Activated CD8-positive, alpha-beta T cell treated with anti-CD3 and anti-CD28 coated beads for 36 hours (primary cell): Measurements from ENCODE around the gene BFSP1. TPM values are rescaled to one million over a fixed set of nuclear protein-coding genes. Genes with fewer than 3 reads are reported as not detected.

Source experiments
- ATAC-seq: fragments of 200-7000 bp; cut with Tn5 transposase; one replicate; pipeline ENCODE4 v1.10.0; 2021; ENCODE audit warnings: mild to moderate bottlenecking, moderate library complexity
- CTCF ChIA-PET: fragments of 350-600 bp; sonication (Branson Sonifier 250); formaldehyde crosslinking; loops from one replicate; lab custom pipeline; 2021; ENCODE audit warnings: antibody characterized with exemption; lab: Charles Lee
- POLR2A ChIA-PET: fragments of 350-600 bp; sonication (Branson Sonifier 250); formaldehyde crosslinking; loops from one replicate; lab custom pipeline; 2021; ENCODE audit warnings: antibody characterized with exemption; lab: Charles Lee
- DNase-seq: peaks from one replicate; pipeline ENCODE4 v3.0.0-alpha.2; 2020
- H3K27ac Mint-ChIP-seq: one replicate; pipeline ENCODE4 v1.8.0; 2021; ENCODE audit warnings: mild to moderate bottlenecking, mixed read lengths
- H3K27me3 Mint-ChIP-seq: one replicate; pipeline ENCODE4 v1.8.0; 2021; ENCODE audit warnings: mixed read lengths
- H3K36me3 Mint-ChIP-seq: one replicate; pipeline ENCODE4 v1.8.0; 2021; ENCODE audit warnings: low read depth, mixed read lengths
- H3K4me1 Mint-ChIP-seq: one replicate; pipeline ENCODE4 v1.8.0; 2021; ENCODE audit warnings: low read depth, mixed read lengths
- H3K4me3 Mint-ChIP-seq: one replicate; pipeline ENCODE4 v1.8.0; 2021; ENCODE audit warnings: mild to moderate bottlenecking, moderate library complexity, mixed read lengths
- H3K9me3 Mint-ChIP-seq: one replicate; pipeline ENCODE4 v1.8.0; 2021; ENCODE audit warnings: mixed read lengths
- intact Hi-C: fragments of 100-400 bp; cut with micrococcal nuclease; formaldehyde crosslinking; loops from one replicate; pipeline ENCODE4 v1.10.0; 2022
- total RNA-seq, 2 experiments: library from RNA; stranded (reverse); gene quantifications; one replicate each; pipeline ENCODE4 v1.2.3, GENCODE V29; 2021
- TF ChIP-seq, protein P1 (sequence below): fragments of 200-600 bp; IDR thresholded peaks from one replicate; pipeline ENCODE4 v1.8.0; 2022; ENCODE audit warnings: antibody characterized with exemption, mild to moderate bottlenecking

Gene BFSP1
- total RNA-seq, 2 experiments from 2014 or later: 0.18 TPM

DNA sequence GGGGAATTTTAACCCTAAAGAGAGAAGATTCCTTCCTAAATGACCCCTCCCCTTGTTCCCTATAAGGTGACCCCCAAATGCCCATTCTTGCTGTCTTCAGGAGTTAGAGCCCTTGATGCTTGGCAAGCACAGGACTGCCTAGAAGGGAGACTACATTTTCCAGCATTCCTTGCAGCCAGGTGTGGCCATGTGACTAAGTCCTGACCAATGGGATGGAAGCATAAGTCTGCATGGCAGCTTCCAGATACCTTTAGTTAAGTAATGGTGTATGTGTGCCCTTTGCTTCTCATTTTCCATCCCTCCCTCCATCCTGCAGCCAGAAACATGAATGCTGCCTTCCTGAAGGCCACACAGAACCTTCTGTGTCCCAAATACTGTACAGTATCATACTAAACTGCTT is 5.5 kb downstream of the BFSP1 start:
- Mint-ChIP-seq H3K27ac (no peak overlapping the region), H3K4me1 (peaks cover 9% of the 10 kb centered on the region), H3K27me3 (peaks cover 11% of the 10 kb centered on the region), H3K9me3 (no peaks in the 10 kb centered on the region), H3K36me3 (no peaks in the 10 kb centered on the region), H3K4me3 (no peak overlapping the region)
- ATAC-seq: peak; percentile 72
- ChIA-PET CTCF (no interaction called here), POLR2A (no interaction called here)
- TF ChIP-seq, protein P1, sequence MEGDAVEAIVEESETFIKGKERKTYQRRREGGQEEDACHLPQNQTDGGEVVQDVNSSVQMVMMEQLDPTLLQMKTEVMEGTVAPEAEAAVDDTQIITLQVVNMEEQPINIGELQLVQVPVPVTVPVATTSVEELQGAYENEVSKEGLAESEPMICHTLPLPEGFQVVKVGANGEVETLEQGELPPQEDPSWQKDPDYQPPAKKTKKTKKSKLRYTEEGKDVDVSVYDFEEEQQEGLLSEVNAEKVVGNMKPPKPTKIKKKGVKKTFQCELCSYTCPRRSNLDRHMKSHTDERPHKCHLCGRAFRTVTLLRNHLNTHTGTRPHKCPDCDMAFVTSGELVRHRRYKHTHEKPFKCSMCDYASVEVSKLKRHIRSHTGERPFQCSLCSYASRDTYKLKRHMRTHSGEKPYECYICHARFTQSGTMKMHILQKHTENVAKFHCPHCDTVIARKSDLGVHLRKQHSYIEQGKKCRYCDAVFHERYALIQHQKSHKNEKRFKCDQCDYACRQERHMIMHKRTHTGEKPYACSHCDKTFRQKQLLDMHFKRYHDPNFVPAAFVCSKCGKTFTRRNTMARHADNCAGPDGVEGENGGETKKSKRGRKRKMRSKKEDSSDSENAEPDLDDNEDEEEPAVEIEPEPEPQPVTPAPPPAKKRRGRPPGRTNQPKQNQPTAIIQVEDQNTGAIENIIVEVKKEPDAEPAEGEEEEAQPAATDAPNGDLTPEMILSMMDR: no peak
- peak; percentile 42 for DNase-seq
- intact Hi-C loops: no loop called here

DNA sequence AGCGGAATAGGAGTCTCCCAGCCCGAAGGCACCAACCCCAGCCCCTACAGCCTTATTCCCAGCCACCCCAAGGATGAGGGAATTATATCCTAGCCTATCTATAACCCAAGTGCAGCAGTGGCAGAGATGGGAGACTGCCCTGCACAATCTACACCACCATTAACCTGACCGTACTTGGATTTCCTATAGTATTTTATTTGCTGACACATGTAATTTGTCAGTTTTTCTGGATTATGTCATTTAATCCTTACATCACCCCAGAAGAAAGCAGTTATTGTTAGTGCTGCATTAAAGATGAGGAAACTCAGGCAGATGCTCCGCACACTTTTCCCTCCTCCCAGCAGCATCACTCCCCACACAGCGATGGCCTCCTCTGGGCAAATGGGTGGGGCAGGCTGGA is 6.0 kb downstream of the BFSP1 start:
- intact Hi-C loops: no loop called here
- Mint-ChIP-seq H3K27ac (no peak overlapping the region), H3K9me3 (no peaks in the 10 kb centered on the region), H3K27me3 (peaks cover 7% of the 10 kb centered on the region), H3K4me3 (no peak overlapping the region), H3K4me1 (peaks cover 5% of the 10 kb centered on the region), H3K36me3 (no peaks in the 10 kb centered on the region)
- no peak for DNase-seq
- ChIA-PET CTCF (no interaction called here), POLR2A (no interaction called here)
- TF ChIP-seq, protein P1: no peak
- no peak for ATAC-seq

DNA sequence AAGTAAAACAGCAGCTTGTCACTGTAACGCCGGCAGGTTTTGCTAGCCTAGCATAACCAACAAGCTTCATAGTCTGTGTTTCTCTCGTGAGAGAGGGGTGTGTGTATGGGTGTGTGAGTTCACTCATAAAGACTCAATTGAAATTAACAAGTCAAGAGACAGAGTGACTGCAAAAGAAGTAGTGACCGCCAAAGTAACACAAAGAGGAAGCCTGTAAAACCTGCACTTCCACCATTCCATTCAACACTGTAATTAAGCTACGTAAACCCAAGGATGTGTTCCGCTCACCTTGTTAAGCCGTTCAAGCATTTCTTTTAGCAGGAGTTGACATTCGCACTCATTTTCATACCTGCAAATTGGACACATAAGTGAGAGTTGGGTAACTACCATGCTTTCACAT is 6.6 kb downstream of the BFSP1 start:
- CTCF ChIA-PET: interaction anchor here (1.3 kb wide), 1 partner anchor 20 kb away, joined by 3 read pairs; no protein-coding TSS in a partner anchor
- intact Hi-C loops: no loop called here
- Mint-ChIP-seq H3K9me3 (no peaks in the 10 kb centered on the region), H3K27ac (no peak overlapping the region), H3K4me3 (no peak overlapping the region), H3K4me1 (peaks cover 5% of the 10 kb centered on the region), H3K27me3 (peaks cover 6% of the 10 kb centered on the region), H3K36me3 (no peaks in the 10 kb centered on the region)
- ATAC-seq (no peak), DNase-seq (no peak)
- POLR2A ChIA-PET: no interaction called here
- TF ChIP-seq, protein P1: no peak

DNA sequence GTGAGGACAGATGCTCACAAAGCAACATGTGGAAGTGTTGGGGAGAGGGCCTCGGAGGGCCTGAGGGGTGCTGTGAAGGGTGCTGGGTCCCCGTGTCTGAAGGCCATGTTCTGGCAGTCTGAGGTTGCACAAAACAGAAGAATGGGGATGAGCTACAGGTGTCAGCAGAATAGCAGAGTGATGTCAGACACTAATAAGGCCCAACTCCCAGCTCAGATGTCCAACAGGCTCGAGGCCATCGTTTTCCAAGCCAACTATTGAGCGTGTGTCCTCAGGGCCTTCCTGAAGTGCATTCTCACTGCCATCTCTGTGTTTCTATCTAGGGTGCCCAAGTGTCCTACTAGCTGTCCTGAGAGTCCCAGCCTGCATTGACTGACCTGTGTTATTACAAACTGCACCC is 7.9 kb downstream of the BFSP1 start:
- CTCF ChIA-PET: interaction anchor here (1.3 kb wide), 2 partner anchors 18 to 19 kb away, joined by 3 read pairs; no protein-coding TSS in a partner anchor
- ATAC-seq: no peak
- Mint-ChIP-seq H3K27me3 (peaks cover 3% of the 10 kb centered on the region), H3K36me3 (no peaks in the 10 kb centered on the region), H3K4me3 (no peak overlapping the region), H3K4me1 (peaks cover 5% of the 10 kb centered on the region), H3K9me3 (no peaks in the 10 kb centered on the region), H3K27ac (no peak overlapping the region)
- intact Hi-C loops: no loop called here
- TF ChIP-seq, protein P1: no peak
- no peak for DNase-seq
- POLR2A ChIA-PET: interaction anchor here (0.9 kb wide), 1 partner anchor 8 kb away, joined by 3 read pairs; no protein-coding TSS in a partner anchor

DNA sequence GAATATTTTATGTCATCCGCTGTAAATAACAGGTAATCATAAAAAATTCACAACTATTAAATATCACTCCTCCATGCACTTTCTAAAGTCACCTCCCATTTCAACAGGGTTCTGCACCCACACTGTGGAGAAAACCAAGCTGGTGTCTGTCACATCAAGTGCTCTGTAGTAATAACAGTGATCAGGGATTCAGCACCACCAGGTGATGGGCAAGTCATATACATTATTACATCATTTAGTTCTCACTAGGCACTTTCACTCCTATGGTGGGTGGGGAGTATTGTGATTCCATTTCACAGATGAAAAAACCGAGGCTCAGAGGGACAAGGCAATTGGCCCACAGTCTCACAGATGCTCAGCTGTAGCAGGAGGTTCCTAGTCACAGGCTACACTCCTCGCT is 8.7 kb downstream of the BFSP1 start:
- ATAC-seq (peak; percentile 56), DNase-seq (no peak)
- intact Hi-C loops: no loop called here
- Mint-ChIP-seq H3K4me3 (no peak overlapping the region), H3K4me1 (peaks cover 5% of the 10 kb centered on the region), H3K9me3 (no peaks in the 10 kb centered on the region), H3K27me3 (peaks cover 3% of the 10 kb centered on the region), H3K27ac (no peak overlapping the region), H3K36me3 (no peaks in the 10 kb centered on the region)
- TF ChIP-seq, protein P1: no peak
- POLR2A ChIA-PET: interaction anchor here (0.9 kb wide), 1 partner anchor 9 kb away, joined by 3 read pairs; no protein-coding TSS in a partner anchor
- CTCF ChIA-PET: interaction anchor here (1.3 kb wide), 1 partner anchor 17 kb away, joined by 3 read pairs; no protein-coding TSS in a partner anchor
